Measurements from ENCODE around the gene TPK1. TPM values are rescaled to one million over a fixed set of nuclear protein-coding genes. Genes with fewer than 3 reads are reported as not detected.

Gene TPK1
- total RNA-seq, 1 donor from 2014 or later = 2.2 TPM

- TF ChIP-seq, protein P1, sequence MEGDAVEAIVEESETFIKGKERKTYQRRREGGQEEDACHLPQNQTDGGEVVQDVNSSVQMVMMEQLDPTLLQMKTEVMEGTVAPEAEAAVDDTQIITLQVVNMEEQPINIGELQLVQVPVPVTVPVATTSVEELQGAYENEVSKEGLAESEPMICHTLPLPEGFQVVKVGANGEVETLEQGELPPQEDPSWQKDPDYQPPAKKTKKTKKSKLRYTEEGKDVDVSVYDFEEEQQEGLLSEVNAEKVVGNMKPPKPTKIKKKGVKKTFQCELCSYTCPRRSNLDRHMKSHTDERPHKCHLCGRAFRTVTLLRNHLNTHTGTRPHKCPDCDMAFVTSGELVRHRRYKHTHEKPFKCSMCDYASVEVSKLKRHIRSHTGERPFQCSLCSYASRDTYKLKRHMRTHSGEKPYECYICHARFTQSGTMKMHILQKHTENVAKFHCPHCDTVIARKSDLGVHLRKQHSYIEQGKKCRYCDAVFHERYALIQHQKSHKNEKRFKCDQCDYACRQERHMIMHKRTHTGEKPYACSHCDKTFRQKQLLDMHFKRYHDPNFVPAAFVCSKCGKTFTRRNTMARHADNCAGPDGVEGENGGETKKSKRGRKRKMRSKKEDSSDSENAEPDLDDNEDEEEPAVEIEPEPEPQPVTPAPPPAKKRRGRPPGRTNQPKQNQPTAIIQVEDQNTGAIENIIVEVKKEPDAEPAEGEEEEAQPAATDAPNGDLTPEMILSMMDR (conservative IDR thresholded peaks at IDR 0.05; ENCODE audit: low read depth, low read length) = no peak
- DNase-seq (ENCODE audit: low read depth) = no peak
- no peak overlapping the region for H3K4me3 ChIP-seq (ENCODE audit: low read depth, low read length)
Measured at GRCh38 chr7:144473908-144474307, 361.9 kb downstream of the TPK1 start.

GRCh38 chr7:144470078-144470477 lies 365.8 kb downstream of the TPK1 start:
- TF ChIP-seq, protein P1 (conservative IDR thresholded peaks at IDR 0.05; ENCODE audit: low read depth, low read length) = no peak
- no peak overlapping the region for H3K4me3 ChIP-seq (ENCODE audit: low read depth, low read length)
- DNase-seq (ENCODE audit: low read depth) = no peak

GRCh38 chr7:144468990-144469732 lies 366.7 kb downstream of the TPK1 start:
- TF ChIP-seq, protein P1 (conservative IDR thresholded peaks at IDR 0.05; ENCODE audit: low read depth, low read length) = no peak
- no peak overlapping the region for H3K4me3 ChIP-seq (ENCODE audit: low read depth, low read length)
- DNase-seq (ENCODE audit: low read depth) = no peak

DNA sequence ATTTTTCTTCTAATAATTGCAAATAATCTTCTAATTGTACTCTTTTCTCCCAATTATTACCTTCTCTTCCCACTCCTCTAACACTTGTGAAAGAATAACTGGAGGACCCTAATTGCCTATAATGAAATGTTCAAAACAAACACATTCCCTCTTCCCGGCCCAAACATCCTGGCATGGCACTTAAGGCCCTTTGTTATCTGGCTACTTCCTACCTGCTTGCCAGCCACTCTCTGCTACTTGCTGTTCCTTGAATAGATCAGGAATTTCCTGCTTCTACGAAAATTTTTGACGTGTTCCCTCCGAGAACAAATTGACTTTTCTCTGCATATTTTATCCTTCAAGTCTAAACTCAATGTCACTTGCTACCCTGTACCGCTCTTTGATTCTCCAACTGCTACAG lies 376.2 kb downstream of the TPK1 start:
- no peak for DNase-seq (ENCODE audit: low read depth)
- H3K4me3 ChIP-seq (ENCODE audit: low read depth, low read length) = no peak overlapping the region
- TF ChIP-seq, protein P1 (conservative IDR thresholded peaks at IDR 0.05; ENCODE audit: low read depth, low read length) = no peak

DNA sequence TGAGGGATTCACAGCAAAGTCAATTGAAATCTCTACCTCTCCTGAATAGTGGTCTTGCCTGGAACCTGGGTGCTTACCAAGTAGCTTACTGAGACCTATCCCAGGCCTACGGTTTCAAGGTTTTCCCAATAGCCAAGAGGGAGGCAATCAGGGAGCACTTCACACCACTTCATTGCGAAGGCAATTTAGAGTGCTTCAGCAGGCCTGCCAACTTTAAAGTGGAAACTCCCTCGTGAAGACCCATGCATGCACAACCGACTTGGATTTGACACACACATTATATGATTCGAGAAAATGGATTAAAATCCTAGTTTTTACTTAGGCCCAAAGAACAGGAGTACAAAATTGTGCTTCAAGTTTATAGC lies 380.8 kb downstream of the TPK1 start:
- DNase-seq (ENCODE audit: low read depth) = no peak
- H3K4me3 ChIP-seq (ENCODE audit: low read depth, low read length) = no peak overlapping the region
- TF ChIP-seq, protein P1 (conservative IDR thresholded peaks at IDR 0.05; ENCODE audit: low read depth, low read length) = no peak

DNA sequence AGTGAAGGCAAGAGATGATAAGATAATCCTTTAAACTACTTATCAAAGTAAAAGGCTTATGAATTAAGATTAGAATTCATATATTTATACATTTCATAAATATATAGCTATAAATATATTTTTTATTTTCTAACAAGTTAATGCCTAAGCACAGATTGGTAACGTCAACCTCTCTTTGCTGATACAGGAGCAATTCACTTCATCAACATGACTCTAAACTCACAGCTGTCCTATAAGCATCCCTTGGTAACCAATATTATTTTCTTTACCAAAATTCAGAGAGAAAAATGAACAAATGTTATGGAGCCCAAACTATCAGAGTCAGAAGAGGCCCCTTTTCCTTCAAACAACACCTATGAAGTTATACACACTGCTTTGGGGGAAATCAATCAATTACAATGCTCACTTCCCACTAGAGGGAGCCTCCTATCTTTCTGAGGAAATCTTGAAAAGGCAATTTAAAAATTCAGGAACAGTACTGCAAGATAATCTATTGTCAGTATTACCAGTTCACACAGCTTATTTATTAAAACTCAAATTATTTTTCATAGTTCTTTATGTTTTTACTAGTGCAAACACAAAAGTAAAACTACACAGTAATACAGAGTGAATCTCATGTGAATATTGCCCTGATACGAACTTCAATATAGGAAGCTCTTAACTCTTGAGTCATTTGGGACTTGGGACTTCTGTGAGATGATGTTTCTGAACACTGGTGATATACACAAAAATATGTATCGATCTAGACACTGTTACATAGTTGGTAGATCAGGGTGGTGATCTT lies 381.4 kb downstream of the TPK1 start:
- DNase-seq (ENCODE audit: low read depth) = no peak
- H3K4me3 ChIP-seq (ENCODE audit: low read depth, low read length) = no peak overlapping the region
- TF ChIP-seq, protein P1 (conservative IDR thresholded peaks at IDR 0.05; ENCODE audit: low read depth, low read length) = peak; percentile 71

Measured in epithelial cell of proximal tubule (primary cell).